ENCODE results near the gene ATP2B2.

- TF ChIP-seq EZH2 (IDR thresholded peaks at IDR 0.05; ENCODE audit: low read depth, low read length, severe bottlenecking), result no peak
- peak; percentile 15 to 25 (median 16); a peak in 3 of 4 replicates for TF ChIP-seq CTCF (IDR thresholded peaks at IDR 0.05; ENCODE audit: control extremely low read depth in 1 of 3, insufficient read depth in 1 of 3, low read depth in 1 of 3, low read length in 3 of 3)
- no peak for TF ChIP-seq SRF (IDR thresholded peaks at IDR 0.05; ENCODE audit: low read depth, low read length)
- no peak for TF ChIP-seq USF2 (IDR thresholded peaks at IDR 0.05; ENCODE audit: low read length)
Observed at GRCh38 chr3:10416730-10417300, 88.6 kb downstream of the ATP2B2 start.

Measured in H1 (cell line).